ENCODE data around the gene TYW1B.
"Not testable (repeated sequence)": the region's sequence is repeated elsewhere in the genome, so short reads cannot be mapped to it uniquely, and the experiment has no call there.

TYW1B gene

DNA sequence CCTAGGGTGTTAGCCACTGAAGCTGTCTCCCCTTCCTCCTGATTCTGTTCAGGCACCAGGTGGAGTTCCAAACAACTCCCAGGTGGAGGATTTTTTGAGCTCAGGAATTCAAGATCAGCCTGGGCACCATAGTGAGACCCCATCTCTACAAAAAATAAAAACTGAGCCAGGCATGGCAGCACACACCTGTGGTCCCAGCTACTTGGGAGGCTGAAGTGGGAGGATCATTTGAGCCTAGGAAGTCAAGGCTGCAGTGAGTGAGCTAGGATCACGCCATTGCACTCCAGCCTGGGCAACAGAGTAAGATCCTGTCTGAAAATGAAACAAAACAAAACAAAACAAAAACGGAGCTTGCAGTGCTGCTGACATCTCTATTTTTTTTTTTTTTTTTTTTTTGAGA, 287.1 kb downstream of the TYW1B start:
- DNase-seq: no peak

DNA sequence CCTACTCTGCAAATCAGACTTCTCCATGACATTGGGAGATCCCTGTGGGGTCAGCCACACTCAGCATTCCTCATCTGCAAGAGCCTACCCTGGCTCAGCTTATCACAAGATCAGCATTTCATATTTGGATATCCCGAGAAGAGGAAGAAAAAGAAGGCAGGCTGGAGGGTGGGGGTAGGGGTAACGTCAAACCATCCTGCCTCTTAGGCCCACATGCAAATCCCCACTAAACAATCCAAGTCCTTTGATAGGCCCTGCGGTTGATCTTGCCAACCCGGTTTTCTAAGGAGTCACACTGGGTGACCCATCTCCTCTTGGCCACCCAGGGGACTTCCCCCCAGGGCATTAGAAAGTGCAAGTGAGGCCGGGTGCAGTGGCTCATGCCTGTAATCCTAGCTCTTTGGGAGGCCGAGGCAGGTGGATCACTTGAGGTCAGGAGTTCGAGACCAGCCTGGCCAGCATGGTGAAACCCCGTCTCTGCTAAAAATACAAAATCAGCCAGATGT, 287.8 kb downstream of the TYW1B start:
- DNase-seq: no peak

DNA sequence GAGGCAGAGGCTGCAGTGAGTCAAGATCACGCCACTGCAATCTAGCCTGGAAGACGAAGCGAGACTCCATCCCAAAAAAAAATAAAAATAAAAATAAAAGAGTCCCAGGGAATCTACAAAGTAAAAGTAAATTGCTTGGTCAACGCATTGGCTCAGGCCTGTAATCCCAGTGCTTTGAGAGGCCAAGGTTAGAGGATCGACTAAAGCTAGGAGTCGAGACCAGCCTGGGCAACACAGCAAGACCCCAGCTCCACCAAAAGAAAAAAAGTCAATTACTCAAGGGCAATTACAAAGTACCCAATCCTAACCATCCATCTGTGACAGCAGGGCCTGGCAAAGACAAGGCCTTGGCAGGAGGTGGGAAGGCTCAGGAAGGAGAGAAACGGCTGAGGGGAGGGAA, 288.3 kb downstream of the TYW1B start:
- no peak for DNase-seq

DNA sequence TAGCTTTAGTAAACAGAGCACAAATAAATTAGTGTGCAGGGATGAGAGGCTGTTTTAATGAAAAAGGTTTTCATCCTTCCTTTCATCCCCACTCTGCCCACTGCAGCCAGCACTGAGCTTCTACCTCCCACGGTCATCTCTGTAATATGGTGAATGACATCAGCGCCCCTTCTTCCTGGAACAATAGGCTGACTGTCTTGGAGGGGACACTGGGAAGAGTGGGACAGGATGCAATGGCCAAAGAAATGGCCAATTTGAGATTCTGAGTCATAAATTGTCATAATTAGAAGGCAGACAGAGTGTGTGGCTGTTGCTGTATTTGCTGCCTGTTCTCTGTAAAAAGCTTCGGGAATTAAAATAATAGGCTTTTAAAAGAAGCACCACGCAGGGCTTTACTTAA, 289.1 kb downstream of the TYW1B start:
- DNase-seq: no peak

- no peak for DNase-seq
Observed at GRCh38 chr7:72538147-72538546, 289.9 kb downstream of the TYW1B start.

DNA sequence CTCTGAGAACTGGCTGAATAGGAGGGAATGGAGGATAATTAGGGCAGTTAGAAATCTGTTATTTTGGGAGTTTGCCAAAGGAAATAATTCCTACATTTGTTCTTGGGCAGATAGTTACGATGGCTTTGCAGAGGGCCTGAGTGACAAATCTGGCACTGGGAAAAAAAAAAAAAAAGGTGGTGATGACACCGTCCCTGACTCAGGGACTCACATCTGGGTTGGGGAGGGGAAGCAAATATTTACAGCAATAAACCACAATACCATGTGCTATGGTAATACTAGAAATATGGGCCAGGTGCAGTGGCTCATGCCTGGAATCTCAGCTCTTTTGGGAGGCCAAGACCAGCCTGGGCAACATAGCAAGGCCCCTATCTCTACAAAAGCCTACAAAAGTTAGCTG, 292.0 kb downstream of the TYW1B start:
- DNase-seq: not testable (repeated sequence)

DNA sequence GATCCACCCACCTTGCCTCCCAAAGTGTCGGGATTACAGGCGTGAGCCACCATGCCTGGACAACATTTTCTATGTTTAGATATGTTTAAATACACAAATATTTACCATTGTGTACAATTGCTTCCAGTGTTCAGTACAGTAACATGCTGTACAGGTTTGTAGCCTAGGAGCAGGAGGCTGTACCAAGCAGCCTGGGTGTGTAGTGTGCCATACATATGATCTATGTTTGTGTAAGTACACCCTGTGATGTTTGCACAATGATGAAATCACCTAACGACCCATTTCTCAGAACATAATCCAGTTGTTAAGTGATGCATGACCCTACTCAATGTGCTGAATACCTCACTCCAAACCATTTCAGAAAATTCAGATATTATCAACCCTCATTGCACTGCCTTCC, 297.0 kb downstream of the TYW1B start:
- not testable (repeated sequence) for DNase-seq

All from NCI-H524 treated with DMSO at 0.1 percent for 48 hours (cell line).